Spleen (tissue), 11 donors: ENCODE measurements around the gene FBXW8. TPM values are rescaled to one million over a fixed set of nuclear protein-coding genes. Genes with fewer than 3 reads are reported as not detected.
A peak's percentile ranks its signal among the peaks of the same experiment; 100 is the strongest.

ENCODE experiments used
- DNase-seq: peaks from one replicate; pipeline ENCODE4 v3.0.0-alpha.2; 2020
- H3K27ac ChIP-seq, 8 donors: fragments of 200-600 bp; sonication (generic) in 7 of 8; 1 replicate in 4 of 8; 2 replicates in 4 of 8; pipeline versions ENCODE4 v1.5.0 to v1.8.0; 2016 to 2021; ENCODE audit warnings: inconsistent platforms in 4 of 8, mild to moderate bottlenecking in 4 of 8, moderate library complexity in 1 of 8
- H3K27me3 ChIP-seq, 7 donors: fragments of 200-600 bp; sonication (generic) in 6 of 7; replicated peaks in 1 of 7; 1 replicate in 4 of 7; 2 replicates in 3 of 7; pipeline versions ENCODE4 v1.5.0 to v1.8.0; 2016 to 2021; ENCODE audit warnings: inconsistent platforms in 3 of 7, mild to moderate bottlenecking in 1 of 7
- H3K36me3 ChIP-seq, 6 donors: fragments of 200-600 bp; sonication (generic) in 5 of 6; 1 replicate in 4 of 6; 2 replicates in 2 of 6; pipeline versions ENCODE4 v1.5.0 to v1.8.0; 2016 to 2021; ENCODE audit warnings: inconsistent platforms in 2 of 6
- H3K4me1 ChIP-seq, 6 donors: fragments of 200-600 bp; sonication (generic) in 5 of 6; 1 replicate in 3 of 6; 2 replicates in 3 of 6; pipeline versions ENCODE4 v1.5.0 to v1.8.0; 2016 to 2021; ENCODE audit warnings: inconsistent platforms in 3 of 6
- H3K4me3 ChIP-seq, 8 donors: fragments of 200-600 bp; sonication (generic) in 7 of 8; 1 replicate in 4 of 8; 2 replicates in 4 of 8; pipeline versions ENCODE4 v1.5.0 to v1.8.0; 2016 to 2021; ENCODE audit warnings: inconsistent platforms in 4 of 8, mild to moderate bottlenecking in 4 of 8, moderate library complexity in 2 of 8
- H3K9me3 ChIP-seq, 8 donors: fragments of 200-600 bp; sonication (generic) in 7 of 8; 1 replicate in 4 of 8; 2 replicates in 4 of 8; pipeline versions ENCODE4 v1.5.0 to v1.8.0; 2016 to 2021; ENCODE audit warnings: inconsistent platforms in 4 of 8
- POLR2A ChIP-seq, 3 donors: fragments of 450-650 bp; IDR thresholded peaks; one replicate each; pipeline ENCODE4 v1.5.1; 2017; ENCODE audit warnings: antibody characterized with exemption in 3 of 3, mild to moderate bottlenecking in 1 of 3
- POLR2AphosphoS5 ChIP-seq, 3 donors: sonication (generic); formaldehyde crosslinking; IDR thresholded peaks; one replicate each; pipeline ENCODE4 v1.5.1; 2017; ENCODE audit warnings: antibody characterized with exemption in 3 of 3
- WGBS, 5 donors: extraction: QIAGEN DNeasy Blood & Tissue Kit in 3 of 5; methylation state at CpG; one replicate each; pipeline versions ENCODE4 v1.1.5 to v1.1.7; 2013 to 2018; 5-methylcytosine and 5-hydroxymethylcytosine counted together
- intact Hi-C: fragments of 100-400 bp; cut with DNase I; formaldehyde crosslinking; loops from one replicate; pipeline ENCODE4 v1.15.0; 2023; ENCODE audit warnings: low total_unique reads
- polyA plus RNA-seq, 3 donors: library from polyadenylated mRNA; stranded (reverse); fragments of 200-250 nt; gene quantifications; one replicate each; pipeline ENCODE4 v1.2.1, GENCODE V29; 2013
- total RNA-seq, 7 donors: library from RNA; depleted of rRNA in 3 of 7; stranded (reverse); fragments of >200 nt in 3 of 7; fragmentation: NEBNext Ultra II Directional in 4 of 7; extraction: Animal tissue kit (Norgen Biotek cat#: 25700) in 4 of 7; gene quantifications; one replicate each; pipeline versions ENCODE4 v1.1.0 to v1.2.1, GENCODE V29; 2016 to 2021
- TF ChIP-seq, protein P1 (sequence below), 11 experiments: fragments of 200-600 bp in 7 of 11; fragments of 450-650 bp in 4 of 11; sonication (generic) in 4 of 11; IDR thresholded peaks in 8 of 11; conservative IDR thresholded peaks in 3 of 11; 1 replicate in 7 of 11; 2 replicates in 4 of 11; pipeline versions ENCODE4 v1.4.0 to v1.8.0; 2016 to 2021; ENCODE audit warnings: antibody characterized with exemption in 11 of 11, inconsistent platforms in 4 of 11, mild to moderate bottlenecking in 1 of 11
- donor health status: healthy with polysubstance abuse.
- donor health status: DM: no; HTN: no; CAD: no; lungs with moderate emphysema.
- donor health status: DM: no; HTN: no; CAD: no.
- donor health status: Bipolar disorder and iron deficiency.
- donor health status: healthy.
- donor health status: DM: no; HTN: no; CAD: no.
- donor health status: DM: yes; HTN: yes; CAD: no.

Gene FBXW8
- total and polyA plus RNA-seq, 10 donors, result 2.2 to 17.3 (median 11.8) TPM

DNA sequence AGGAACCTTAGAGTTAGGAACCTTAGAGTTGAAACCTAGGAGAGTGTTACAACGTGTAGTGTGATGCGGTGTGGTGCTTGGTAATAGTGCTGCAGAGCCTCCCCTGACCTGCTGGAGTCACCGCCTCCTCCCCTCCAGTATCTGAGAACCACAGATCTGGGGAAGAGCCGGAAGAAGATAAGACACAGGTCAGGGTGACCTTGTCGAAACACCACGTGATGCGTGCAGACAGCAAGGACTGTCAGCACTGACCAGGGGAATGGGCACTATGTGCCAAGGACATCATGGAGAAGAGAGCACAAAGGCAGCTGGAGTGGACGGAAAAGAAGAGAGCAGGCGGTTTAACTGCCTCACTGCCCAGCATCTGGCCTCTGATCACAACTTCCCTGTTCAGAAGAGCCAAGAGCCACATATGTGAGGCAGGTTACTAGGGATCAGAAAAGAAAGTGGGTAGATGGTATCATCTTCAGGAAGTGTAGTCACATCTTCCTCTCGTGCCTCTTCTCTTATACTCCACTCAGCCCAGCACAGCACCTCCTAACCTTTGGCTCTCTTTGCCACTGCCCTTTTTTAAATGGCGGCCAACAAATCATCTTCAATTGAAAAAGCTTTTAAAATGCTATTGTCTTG lies 94.8 kb downstream of the FBXW8 start:
- intact Hi-C loops, result no loop called here
- TF ChIP-seq, protein P1, sequence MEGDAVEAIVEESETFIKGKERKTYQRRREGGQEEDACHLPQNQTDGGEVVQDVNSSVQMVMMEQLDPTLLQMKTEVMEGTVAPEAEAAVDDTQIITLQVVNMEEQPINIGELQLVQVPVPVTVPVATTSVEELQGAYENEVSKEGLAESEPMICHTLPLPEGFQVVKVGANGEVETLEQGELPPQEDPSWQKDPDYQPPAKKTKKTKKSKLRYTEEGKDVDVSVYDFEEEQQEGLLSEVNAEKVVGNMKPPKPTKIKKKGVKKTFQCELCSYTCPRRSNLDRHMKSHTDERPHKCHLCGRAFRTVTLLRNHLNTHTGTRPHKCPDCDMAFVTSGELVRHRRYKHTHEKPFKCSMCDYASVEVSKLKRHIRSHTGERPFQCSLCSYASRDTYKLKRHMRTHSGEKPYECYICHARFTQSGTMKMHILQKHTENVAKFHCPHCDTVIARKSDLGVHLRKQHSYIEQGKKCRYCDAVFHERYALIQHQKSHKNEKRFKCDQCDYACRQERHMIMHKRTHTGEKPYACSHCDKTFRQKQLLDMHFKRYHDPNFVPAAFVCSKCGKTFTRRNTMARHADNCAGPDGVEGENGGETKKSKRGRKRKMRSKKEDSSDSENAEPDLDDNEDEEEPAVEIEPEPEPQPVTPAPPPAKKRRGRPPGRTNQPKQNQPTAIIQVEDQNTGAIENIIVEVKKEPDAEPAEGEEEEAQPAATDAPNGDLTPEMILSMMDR (IDR thresholded peaks at IDR 0.05 in 8 of 11, conservative IDR thresholded peaks at IDR 0.05 in 3 of 11), result no peak
- peak in 1 of 3 donors; percentile 36 for TF ChIP-seq POLR2AphosphoS5 (IDR thresholded peaks at IDR 0.05)
- peaks cover 0 to 96% (median 27%) of the 10 kb centered on the region in 6 donors for H3K36me3 ChIP-seq
- 74 to 83% (median 78%) methylated on average over 11 of the region's 11 CpGs for WGBS, 5 donors
- H3K4me3 ChIP-seq, result no peak overlapping the region
- H3K27me3 ChIP-seq, result no peaks in the 10 kb centered on the region
- no peak overlapping the region for H3K27ac ChIP-seq
- H3K9me3 ChIP-seq, result no peaks in the 10 kb centered on the region
- H3K4me1 ChIP-seq, result no peaks in the 10 kb centered on the region
- DNase-seq, result no peak

GRCh38 chr12:117006333-117006732 lies 95.6 kb downstream of the FBXW8 start:
- Histone ChIP-seq H3K27me3 (no peaks in the 10 kb centered on the region), H3K4me3 (no peak overlapping the region), H3K4me1 (no peaks in the 10 kb centered on the region), H3K9me3 (no peaks in the 10 kb centered on the region), H3K36me3 (peaks cover 0 to 99% (median 32%) of the 10 kb centered on the region in 6 donors), H3K27ac (no peak overlapping the region)
- DNase-seq, result no peak
- intact Hi-C loops, result no loop called here
- 95 to 98% (median 97%) methylated on average over 7 to 9 of the region's 9 CpGs for WGBS, 5 donors
- TF ChIP-seq POLR2AphosphoS5 (IDR thresholded peaks at IDR 0.05) (no peak), POLR2A (IDR thresholded peaks at IDR 0.05) (no peak)
- TF ChIP-seq, protein P1 (IDR thresholded peaks at IDR 0.05 in 8 of 11, conservative IDR thresholded peaks at IDR 0.05 in 3 of 11), result no peak

DNA sequence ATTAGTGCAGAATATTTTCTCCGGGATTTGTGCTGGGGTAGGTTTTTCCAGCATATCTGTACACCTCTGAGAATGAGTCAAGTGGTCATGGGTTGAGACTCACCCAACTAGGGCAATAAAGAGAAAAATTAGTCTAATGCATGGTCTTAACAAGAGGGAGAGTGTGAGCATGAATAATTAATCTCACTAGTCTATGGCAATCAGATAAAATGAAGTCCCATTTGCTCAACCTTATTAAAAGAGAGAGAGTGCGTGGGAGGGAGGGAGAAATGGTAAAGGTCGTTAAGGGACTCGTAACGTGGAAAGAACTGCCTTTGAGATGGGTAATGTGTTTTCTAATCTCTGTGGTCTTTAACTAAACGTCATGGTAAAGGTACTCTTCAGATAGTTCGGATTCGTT lies 96.8 kb downstream of the FBXW8 start:
- intact Hi-C loops, result no loop called here
- Histone ChIP-seq H3K4me1 (no peaks in the 10 kb centered on the region), H3K4me3 (no peak overlapping the region), H3K27ac (no peak overlapping the region), H3K9me3 (no peaks in the 10 kb centered on the region), H3K27me3 (no peaks in the 10 kb centered on the region), H3K36me3 (peaks cover 0 to 98% (median 38%) of the 10 kb centered on the region in 6 donors)
- DNase-seq, result no peak
- TF ChIP-seq POLR2AphosphoS5 (IDR thresholded peaks at IDR 0.05) (no peak), POLR2A (IDR thresholded peaks at IDR 0.05) (no peak)
- TF ChIP-seq, protein P1 (IDR thresholded peaks at IDR 0.05 in 8 of 11, conservative IDR thresholded peaks at IDR 0.05 in 3 of 11), result no peak
- 86 to 90% (median 90%) methylated on average over 8 of the region's 8 CpGs for WGBS, 5 donors

- intact Hi-C loops, result no loop called here
- Histone ChIP-seq H3K4me1 (no peaks in the 10 kb centered on the region), H3K4me3 (no peak overlapping the region), H3K27ac (no peak overlapping the region), H3K36me3 (peaks cover 0 to 95% (median 40%) of the 10 kb centered on the region in 6 donors), H3K9me3 (peaks cover 0 to 19% (median 16%) of the 10 kb centered on the region in 8 donors), H3K27me3 (no peaks in the 10 kb centered on the region)
- DNase-seq, result no peak
- no peak for TF ChIP-seq POLR2A (IDR thresholded peaks at IDR 0.05)
- no peak for TF ChIP-seq POLR2AphosphoS5 (IDR thresholded peaks at IDR 0.05)
- TF ChIP-seq, protein P1 (IDR thresholded peaks at IDR 0.05 in 8 of 11, conservative IDR thresholded peaks at IDR 0.05 in 3 of 11), result no peak
- 91 to 94% (median 92%) methylated on average over 8 of the region's 8 CpGs for WGBS, 5 donors
These were observed 99.0 kb downstream of the FBXW8 start for GRCh38 chr12:117009759-117010158.
